ENCODE results near the gene G6PC3. TPM values are rescaled to one million over a fixed set of nuclear protein-coding genes. Genes with fewer than 3 reads are reported as not detected.
A peak's percentile ranks its signal among the peaks of the same experiment; 100 is the strongest.

G6PC3 gene
- total and polyA plus RNA-seq, 8 donors: 47.3 to 64.9 (median 51.6) TPM

DNA sequence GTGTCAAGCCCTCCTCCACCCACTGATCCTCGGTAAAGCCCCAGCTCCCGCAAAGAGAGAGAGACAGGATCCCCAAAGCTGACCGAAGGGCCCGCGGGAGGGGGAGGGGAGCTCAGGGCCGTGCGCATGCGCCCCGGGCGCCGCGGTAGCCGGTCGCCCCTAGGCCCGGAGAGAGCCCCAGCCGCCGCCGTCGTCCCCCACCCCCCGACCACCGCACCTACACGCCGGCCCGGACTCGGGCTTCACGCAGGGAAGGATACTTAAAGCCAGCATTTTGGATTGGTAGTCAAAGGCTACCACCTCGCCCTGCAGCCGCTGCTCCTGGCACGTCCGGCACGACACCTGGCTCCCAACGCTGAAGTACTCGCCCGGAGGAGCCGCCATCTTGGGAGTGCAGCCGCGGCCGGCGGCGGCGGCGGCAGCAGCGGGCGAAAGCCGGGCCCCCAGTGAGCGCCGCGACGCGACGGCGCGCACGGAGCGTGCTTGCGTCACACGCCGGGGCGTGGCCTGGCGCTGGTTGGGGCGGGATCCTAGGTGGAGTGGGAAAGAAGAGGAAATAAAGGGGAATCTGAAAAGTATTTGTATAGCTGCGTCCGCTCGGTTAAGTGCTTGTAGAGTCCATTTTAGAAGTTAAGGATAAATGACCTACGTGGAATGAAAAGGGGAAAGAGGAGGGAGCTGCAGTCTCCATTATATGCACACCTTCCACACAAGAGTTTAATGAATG, 4.2 kb upstream of the G6PC3 start, which contains the start of gene LSM12:
LSM12 (minus strand) TSS at position 468 of the 727 bp plus-strand sequence; CDS start at position 384, 84 bp downstream.
- TF ChIP-seq CTCF (IDR thresholded peaks at IDR 0.05): no peak
- Histone ChIP-seq H3K36me3 (peaks cover 0 to 27% of the 10 kb centered on the region in 2 donors), H3K4me3 (peak within 1 kb of the TSS; percentile 60 to 67), H3K4me1 (peaks cover 16 to 58% of the 10 kb centered on the region in 2 donors), H3K27ac (peak within 1 kb of the TSS; percentile 87 to 92), H3K9me3 (no peaks in the 10 kb centered on the region), H3K27me3 (no peaks in the 10 kb centered on the region)
- ATAC-seq (peak; percentile 81), DNase-seq (peak; percentile 90 to 98 (median 94))
- intact Hi-C loops (cut with DNase I): no loop called here

GRCh38 chr17:44067545-44067940, 3.0 kb upstream of the G6PC3 start:
- ATAC-seq: no peak
- intact Hi-C loops (cut with DNase I): no loop called here
- H3K4me3 ChIP-seq: no peak overlapping the region

DNA sequence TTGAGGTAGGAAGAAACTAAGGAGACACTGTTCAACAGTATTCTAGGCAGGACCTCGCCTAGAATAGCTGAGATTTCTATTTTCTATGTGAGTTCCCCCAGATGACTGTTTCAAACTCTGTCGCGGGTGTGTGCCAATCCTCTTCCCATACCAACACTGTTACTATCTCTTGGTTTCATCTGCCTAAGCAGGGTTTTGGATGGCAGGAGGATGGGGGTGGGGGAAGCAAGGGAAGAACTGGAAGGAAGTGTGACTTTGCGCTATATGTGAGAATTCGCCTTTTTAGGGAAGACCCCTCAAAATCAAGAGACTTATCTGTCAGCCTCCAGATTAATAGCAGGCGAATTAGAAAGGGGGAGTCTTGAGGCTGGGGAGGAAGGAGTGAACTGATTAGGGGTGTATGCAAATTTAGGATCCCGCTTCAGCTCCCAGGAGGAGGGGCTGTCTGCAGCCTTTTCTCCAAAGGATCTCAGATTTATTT, 521 bp upstream of the G6PC3 start:
- ATAC-seq (no peak), DNase-seq (no peak)
- Histone ChIP-seq H3K4me3 (peak overlapping the region; percentile 57 to 75), H3K27me3 (no peaks in the 10 kb centered on the region), H3K36me3 (peaks cover 0 to 12% of the 10 kb centered on the region in 2 donors), H3K9me3 (no peaks in the 10 kb centered on the region), H3K27ac (peak overlapping the region; percentile 87 to 91), H3K4me1 (peaks cover 23 to 53% of the 10 kb centered on the region in 2 donors)
- intact Hi-C loops (cut with DNase I): no loop called here
- TF ChIP-seq CTCF (IDR thresholded peaks at IDR 0.05): no peak

More at GRCh38 chr17:44067545-44067940, 3.0 kb upstream of the G6PC3 start:
- H3K4me1 ChIP-seq: peaks cover 23 to 69% of the 10 kb centered on the region in 2 donors
- H3K36me3 ChIP-seq: peaks cover 0 to 15% of the 10 kb centered on the region in 2 donors
- DNase-seq: no peak
- TF ChIP-seq CTCF (IDR thresholded peaks at IDR 0.05): no peak
- no peaks in the 10 kb centered on the region for H3K9me3 ChIP-seq
- peak overlapping the region; percentile 87 to 92 for H3K27ac ChIP-seq
- H3K27me3 ChIP-seq: no peaks in the 10 kb centered on the region

GRCh38 chr17:44071198-44071520, 624 bp downstream of the G6PC3 start:
- Histone ChIP-seq H3K4me3 (peak overlapping the region; percentile 57 to 75), H3K27me3 (no peaks in the 10 kb centered on the region), H3K9me3 (no peaks in the 10 kb centered on the region), H3K27ac (peak overlapping the region; percentile 87 to 91), H3K36me3 (peaks cover 0 to 24% of the 10 kb centered on the region in 2 donors), H3K4me1 (peaks cover 18 to 43% of the 10 kb centered on the region in 2 donors)
- DNase-seq: no peak
- intact Hi-C loops (cut with DNase I): no loop called here
- no peak for TF ChIP-seq CTCF (IDR thresholded peaks at IDR 0.05)
- ATAC-seq: no peak

GRCh38 chr17:44071772-44072171, 1.2 kb downstream of the G6PC3 start:
- H3K27ac ChIP-seq: peak overlapping the region; percentile 87 to 91
- H3K4me3 ChIP-seq: peak overlapping the region; percentile 57 to 75

More at GRCh38 chr17:44071772-44072171, 1.2 kb downstream of the G6PC3 start:
- H3K9me3 ChIP-seq: no peaks in the 10 kb centered on the region
- no peak for DNase-seq
- ATAC-seq: no peak
- no peaks in the 10 kb centered on the region for H3K27me3 ChIP-seq
- H3K4me1 ChIP-seq: peaks cover 17 to 45% of the 10 kb centered on the region in 2 donors
- intact Hi-C loops (cut with DNase I): no loop called here
- TF ChIP-seq CTCF (IDR thresholded peaks at IDR 0.05): no peak
- peaks cover 0 to 30% of the 10 kb centered on the region in 2 donors for H3K36me3 ChIP-seq
